ENCODE data around the gene RBMS3.

DNA sequence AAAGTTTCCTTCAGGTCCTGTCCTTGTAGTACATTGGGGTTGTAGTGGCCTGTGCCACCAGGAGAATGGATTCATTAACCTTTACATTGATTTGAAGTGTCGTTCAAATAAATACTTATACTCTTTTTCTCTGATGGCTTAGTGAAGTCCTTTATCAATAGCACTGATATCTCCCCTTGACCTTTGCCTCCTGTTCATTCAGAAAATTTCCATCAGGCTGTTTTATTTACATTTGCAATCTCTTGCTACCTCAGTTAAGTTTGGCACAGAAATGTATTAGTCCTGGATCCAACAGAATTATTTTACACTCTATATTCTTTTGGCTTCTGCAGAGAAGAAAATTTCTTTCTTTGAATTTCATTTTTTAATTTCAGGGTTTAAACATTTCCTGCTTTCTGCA is 497.0 kb downstream of the RBMS3 start:
- TF ChIP-seq, protein P1, sequence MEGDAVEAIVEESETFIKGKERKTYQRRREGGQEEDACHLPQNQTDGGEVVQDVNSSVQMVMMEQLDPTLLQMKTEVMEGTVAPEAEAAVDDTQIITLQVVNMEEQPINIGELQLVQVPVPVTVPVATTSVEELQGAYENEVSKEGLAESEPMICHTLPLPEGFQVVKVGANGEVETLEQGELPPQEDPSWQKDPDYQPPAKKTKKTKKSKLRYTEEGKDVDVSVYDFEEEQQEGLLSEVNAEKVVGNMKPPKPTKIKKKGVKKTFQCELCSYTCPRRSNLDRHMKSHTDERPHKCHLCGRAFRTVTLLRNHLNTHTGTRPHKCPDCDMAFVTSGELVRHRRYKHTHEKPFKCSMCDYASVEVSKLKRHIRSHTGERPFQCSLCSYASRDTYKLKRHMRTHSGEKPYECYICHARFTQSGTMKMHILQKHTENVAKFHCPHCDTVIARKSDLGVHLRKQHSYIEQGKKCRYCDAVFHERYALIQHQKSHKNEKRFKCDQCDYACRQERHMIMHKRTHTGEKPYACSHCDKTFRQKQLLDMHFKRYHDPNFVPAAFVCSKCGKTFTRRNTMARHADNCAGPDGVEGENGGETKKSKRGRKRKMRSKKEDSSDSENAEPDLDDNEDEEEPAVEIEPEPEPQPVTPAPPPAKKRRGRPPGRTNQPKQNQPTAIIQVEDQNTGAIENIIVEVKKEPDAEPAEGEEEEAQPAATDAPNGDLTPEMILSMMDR (conservative IDR thresholded peaks at IDR 0.05; ENCODE audit: low read depth, low read length) = no peak
- TF ChIP-seq EZH2 (IDR thresholded peaks at IDR 0.05; ENCODE audit: borderline replicate concordance, low read depth, low read length, poor library complexity, severe bottlenecking) = no peak

All from A673 (cell line).